Mucosa of rectum (tissue), 2 donors: ENCODE results near the gene C6orf62.
"Not testable (repeated sequence)": the region's sequence is repeated elsewhere in the genome, so short reads cannot be mapped to it uniquely, and the experiment has no call there.

Experiments
- H3K27ac ChIP-seq, 2 donors: one replicate each; pipeline ENCODE4 v1.7.0; 2013; ENCODE audit warnings: inconsistent platforms in 2 of 2, low read depth in 2 of 2, low read length in 2 of 2
- H3K27me3 ChIP-seq, 2 donors: one replicate each; pipeline ENCODE4 v1.7.0; 2013; ENCODE audit warnings: low read length in 2 of 2; ENCODE audit not compliant: control insufficient read depth in 2 of 2, insufficient read depth in 2 of 2
- H3K36me3 ChIP-seq, 2 donors: one replicate each; pipeline ENCODE4 v1.7.0; 2013; ENCODE audit warnings: low read length in 2 of 2; ENCODE audit not compliant: control insufficient read depth in 2 of 2, insufficient read depth in 2 of 2
- H3K4me1 ChIP-seq, 2 donors: one replicate each; pipeline ENCODE4 v1.7.0; 2013; ENCODE audit warnings: low read length in 2 of 2, mild to moderate bottlenecking in 1 of 2; ENCODE audit not compliant: control insufficient read depth in 2 of 2, insufficient read depth in 2 of 2
- H3K4me3 ChIP-seq, 2 donors: one replicate each; pipeline ENCODE4 v1.7.0; 2013; ENCODE audit warnings: low read length in 2 of 2
- H3K9ac ChIP-seq, 2 donors: one replicate each; pipeline ENCODE4 v1.7.0; 2013; ENCODE audit warnings: low read length in 2 of 2, low read depth in 1 of 2, mild to moderate bottlenecking in 1 of 2
- H3K9me3 ChIP-seq, 2 donors: one replicate each; pipeline ENCODE4 v1.7.0; 2013; ENCODE audit warnings: low read length in 2 of 2; ENCODE audit not compliant: control insufficient read depth in 2 of 2
- donor health status: healthy.
- donor health status: Normal muscosa, but diverticular disease.

C6orf62 gene

GRCh38 chr6:24668066-24668996 is 50.6 kb downstream of the C6orf62 start:
- not testable (repeated sequence) for H3K27me3 ChIP-seq, H3K9me3 ChIP-seq, H3K36me3 ChIP-seq
- Histone ChIP-seq H3K9ac (peak overlapping the region; percentile 95 to 99), H3K4me3 (peak overlapping the region; percentile 98 to 100), H3K4me1 (peaks cover 16 to 27% of the 10 kb centered on the region in 2 donors), H3K27ac (peak overlapping the region; percentile 97 to 98)

GRCh38 chr6:24667378-24667803 is 51.6 kb downstream of the C6orf62 start:
- Histone ChIP-seq H3K4me3 (peak overlapping the region; percentile 98 to 100), H3K9me3 (peaks cover 0 to 3% of the 10 kb centered on the region in 2 donors), H3K36me3 (peaks cover 9 to 11% of the 10 kb centered on the region in 2 donors), H3K27ac (peak overlapping the region; percentile 97 to 98), H3K4me1 (peaks cover 21 to 33% of the 10 kb centered on the region in 2 donors), H3K27me3 (no peaks in the 10 kb centered on the region), H3K9ac (peak overlapping the region; percentile 95 to 99)

GRCh38 chr6:24666641-24667377 is 52.1 kb downstream of the C6orf62 start, which contains the start of the genes ACOT13 and TDP2:
TSS of gene ACOT13 (plus strand) at chr6:24667077. CDS start at chr6:24667264, 187 bp downstream.
TSS of gene TDP2 (minus strand) at chr6:24666899. CDS start at chr6:24666862, 37 bp downstream.
- Histone ChIP-seq H3K4me3 (peak within 1 kb of the TSS; percentile 98 to 100), H3K27me3 (no peaks in the 10 kb centered on the region), H3K9ac (peak within 1 kb of the TSS; percentile 95 to 99)

GRCh38 chr6:24666097-24666640 is 52.8 kb downstream of the C6orf62 start:
- Histone ChIP-seq H3K9ac (peak overlapping the region; percentile 95 to 99), H3K36me3 (peaks cover 9 to 11% of the 10 kb centered on the region in 2 donors), H3K4me3 (peak overlapping the region; percentile 98 to 100), H3K27ac (peak overlapping the region; percentile 97 to 98), H3K27me3 (no peaks in the 10 kb centered on the region), H3K9me3 (peaks cover 0 to 3% of the 10 kb centered on the region in 2 donors), H3K4me1 (peaks cover 26 to 46% of the 10 kb centered on the region in 2 donors)

More at GRCh38 chr6:24666641-24667377, 52.1 kb downstream of the C6orf62 start, which contains the start of the genes ACOT13 and TDP2:
- Histone ChIP-seq H3K9me3 (peaks cover 0 to 3% of the 10 kb centered on the region in 2 donors), H3K27ac (peak within 1 kb of the TSS; percentile 97 to 98), H3K4me1 (peaks cover 22 to 39% of the 10 kb centered on the region in 2 donors), H3K36me3 (peaks cover 9 to 11% of the 10 kb centered on the region in 2 donors)

- H3K27me3 ChIP-seq: no peaks in the 10 kb centered on the region
- peak overlapping the region; percentile 97 to 98 for H3K27ac ChIP-seq
- peaks cover 33 to 64% of the 10 kb centered on the region in 2 donors for H3K4me1 ChIP-seq
- no peaks in the 10 kb centered on the region for H3K9me3 ChIP-seq
- H3K4me3 ChIP-seq: peak overlapping the region; percentile 98 to 100
- H3K36me3 ChIP-seq: peaks cover 9 to 21% of the 10 kb centered on the region in 2 donors
- peak overlapping the region; percentile 95 to 99 for H3K9ac ChIP-seq
Measured at GRCh38 chr6:24664046-24664987, 54.6 kb downstream of the C6orf62 start.

GRCh38 chr6:24663189-24663588 is 55.8 kb downstream of the C6orf62 start:
- Histone ChIP-seq H3K4me3 (peak overlapping the region; percentile 98 to 100), H3K36me3 (peaks cover 10 to 25% of the 10 kb centered on the region in 2 donors), H3K9me3 (no peaks in the 10 kb centered on the region), H3K27me3 (no peaks in the 10 kb centered on the region), H3K27ac (peak overlapping the region; percentile 76 to 98), H3K9ac (peak overlapping the region in 1 of 2 donors; percentile 34), H3K4me1 (peaks cover 33 to 65% of the 10 kb centered on the region in 2 donors)

- Histone ChIP-seq H3K36me3 (peaks cover 15 to 31% of the 10 kb centered on the region in 2 donors), H3K4me3 (peak overlapping the region; percentile 98 to 100), H3K27me3 (no peaks in the 10 kb centered on the region), H3K9me3 (no peaks in the 10 kb centered on the region), H3K4me1 (peaks cover 26 to 58% of the 10 kb centered on the region in 2 donors), H3K27ac (peak overlapping the region; percentile 76 to 98), H3K9ac (peak overlapping the region; percentile 26 to 34)
Measured at GRCh38 chr6:24662236-24662635, 56.7 kb downstream of the C6orf62 start.

- H3K9me3 ChIP-seq: not testable (repeated sequence)
Measured at GRCh38 chr6:24661759-24662158, 57.2 kb downstream of the C6orf62 start.

GRCh38 chr6:24660105-24660504 is 58.8 kb downstream of the C6orf62 start:
- H3K9me3 ChIP-seq: no peaks in the 10 kb centered on the region
- no peak overlapping the region for H3K4me3 ChIP-seq
- no peak overlapping the region for H3K9ac ChIP-seq
- peaks cover 23 to 67% of the 10 kb centered on the region in 2 donors for H3K4me1 ChIP-seq
- H3K36me3 ChIP-seq: peaks cover 31 to 51% of the 10 kb centered on the region in 2 donors
- H3K27me3 ChIP-seq: no peaks in the 10 kb centered on the region
- H3K27ac ChIP-seq: peak overlapping the region; percentile 40 to 98

More at GRCh38 chr6:24661759-24662158, 57.2 kb downstream of the C6orf62 start:
- Histone ChIP-seq H3K36me3 (peaks cover 19 to 36% of the 10 kb centered on the region in 2 donors), H3K27ac (peak overlapping the region; percentile 71 to 98), H3K9ac (peak overlapping the region in 1 of 2 donors; percentile 19), H3K4me3 (peak overlapping the region; percentile 98 to 100), H3K4me1 (peaks cover 26 to 59% of the 10 kb centered on the region in 2 donors)
- H3K27me3 ChIP-seq: not testable (repeated sequence)
